Smooth muscle cell of the pulmonary artery (primary cell): ENCODE measurements around the gene ANKMY1. TPM values are rescaled to one million over a fixed set of nuclear protein-coding genes. Genes with fewer than 3 reads are reported as not detected.

Experiments used
- total RNA-seq: library from RNA; depleted of rRNA; stranded (reverse); fragments of >200 nt; gene quantifications from 2 replicates; pipeline ENCODE4 v1.2.3, GENCODE V29; 2014

ANKMY1 gene
- total RNA-seq, result 5.7 and 9.5 TPM in 2 replicates

GRCh38 chr2:240557808-240558207, at the start of gene ANKMY1:
Gene ANKMY1, minus strand, starts transcription at chr2:240557988. Its CDS starts 653 bp downstream, at chr2:240557335.

DNA sequence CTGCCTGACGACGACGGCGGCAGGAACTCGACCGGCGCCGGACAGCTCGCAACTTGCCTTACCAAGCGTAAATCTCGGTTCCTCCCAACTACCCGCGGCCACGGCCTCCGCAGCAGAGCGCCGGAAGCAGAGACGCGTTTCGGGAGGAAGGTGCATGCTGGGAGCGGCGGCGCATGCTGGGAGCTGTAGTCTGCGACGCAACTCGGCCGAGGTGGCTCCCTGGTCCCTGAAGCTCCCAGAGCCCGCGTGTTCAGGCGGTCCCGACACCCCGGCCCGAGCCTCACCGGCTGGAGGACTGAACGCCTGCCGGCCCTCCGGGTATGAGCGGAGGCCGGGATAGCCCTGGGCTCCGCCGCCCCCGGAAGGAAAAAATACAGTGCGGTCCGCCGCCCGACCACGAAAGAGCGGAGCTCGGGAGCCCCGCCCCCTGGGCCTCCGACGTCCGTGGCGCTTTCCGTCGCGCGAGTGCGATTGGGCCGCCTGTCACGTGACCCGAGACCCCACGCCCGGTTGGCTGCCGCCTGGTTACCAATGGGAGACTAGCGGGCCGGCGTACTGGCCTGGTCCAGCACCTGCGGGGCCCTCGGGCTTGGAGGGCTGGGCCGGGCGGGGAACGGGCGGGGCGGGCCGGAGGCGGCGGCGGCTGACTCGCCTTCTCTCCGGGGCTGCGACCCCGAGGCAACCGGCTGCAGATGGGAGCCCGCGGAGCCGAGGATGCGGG, 28.6 kb upstream of the ANKMY1 start, which contains the start of gene CAPN10:
Gene CAPN10 (plus strand): TSS at position 537 of the 721 bp plus-strand sequence. CDS start 178 bp downstream, at position 715.

GRCh38 chr2:240567872-240568677, 10.3 kb upstream of the ANKMY1 start, which contains the start of gene RNPEPL1:
Gene RNPEPL1, plus strand, starts transcription at chr2:240568484. Its CDS starts 103 bp downstream, at chr2:240568587.

GRCh38 chr2:240560084-240560479, 2.3 kb upstream of the ANKMY1 start, which contains the start of gene DUSP28:
Gene DUSP28, plus strand, starts transcription at chr2:240560357. Its CDS starts 328 bp downstream, at chr2:240560685.

GRCh38 chr2:240435457-240435947, 122.3 kb downstream of the ANKMY1 start, which contains the start of gene GPC1:
Gene GPC1, plus strand, starts transcription at chr2:240435663. Its CDS starts 256 bp downstream, at chr2:240435919.

Other genes with a start within 250 kb of the ANKMY1 start
- gene GPC1, start 122.3 kb downstream of the ANKMY1 start, total RNA-seq, result 150 and 191 TPM in 2 replicates
- gene DUSP28, start 2.4 kb upstream of the ANKMY1 start, total RNA-seq, result 2.4 TPM in 2 replicates
- gene RNPEPL1, start 10.5 kb upstream of the ANKMY1 start, total RNA-seq, result 33.4 and 43.7 TPM in 2 replicates
- 20.8 and 33.1 TPM in 2 replicates for gene CAPN10, start 28.7 kb upstream of the ANKMY1 start, total RNA-seq
- 0.85 and 2.0 TPM in 2 replicates for gene GPR35, start 67.5 kb upstream of the ANKMY1 start, total RNA-seq
- gene AQP12B, start 124.9 kb upstream of the ANKMY1 start, total RNA-seq, result not detected in 2 replicates
- gene AQP12A, start 133.9 kb upstream of the ANKMY1 start, total RNA-seq, result not detected in 2 replicates